Measurements from ENCODE around the gene FLT3. TPM values are rescaled to one million over a fixed set of nuclear protein-coding genes. Genes with fewer than 3 reads are reported as not detected.

Gene FLT3
- total RNA-seq, 3 donors from 2014 or later, result 0.98 to 1.4 (median 1.3) TPM

- intact Hi-C loops (cut with DNase I; ENCODE audit: low total_unique reads), result no loop called here
- Histone ChIP-seq H3K27ac (no peak overlapping the region), H3K4me3 (peak overlapping the region; percentile 22 to 68 (median 48)), H3K27me3 (peaks cover 0 to 70% of the 10 kb centered on the region in 2 donors), H3K9me3 (peaks cover 0 to 8% of the 10 kb centered on the region in 2 donors), H3K36me3 (no peaks in the 10 kb centered on the region), H3K4me1 (no peaks in the 10 kb centered on the region)
- TF ChIP-seq CTCF (IDR thresholded peaks at IDR 0.05) (no peak), POLR2A (IDR thresholded peaks at IDR 0.05) (no peak), POLR2AphosphoS5 (IDR thresholded peaks at IDR 0.05) (no peak)
- no peak for DNase-seq (ENCODE audit: low spot score in 2 of 2)
These were observed 803 bp downstream of the FLT3 start for GRCh38 chr13:28099396-28100149.

GRCh38 chr13:28097503-28097902 lies 2.9 kb downstream of the FLT3 start:
- H3K27ac ChIP-seq, result no peak overlapping the region
- no peak for DNase-seq (ENCODE audit: low spot score in 2 of 2)
- no peaks in the 10 kb centered on the region for H3K4me1 ChIP-seq
- H3K9me3 ChIP-seq, result peaks cover 0 to 8% of the 10 kb centered on the region in 2 donors
- no peaks in the 10 kb centered on the region for H3K36me3 ChIP-seq
- H3K4me3 ChIP-seq, result no peak overlapping the region
- no peak for TF ChIP-seq POLR2AphosphoS5 (IDR thresholded peaks at IDR 0.05)
- no peak for TF ChIP-seq CTCF (IDR thresholded peaks at IDR 0.05)
- TF ChIP-seq POLR2A (IDR thresholded peaks at IDR 0.05), result no peak
- H3K27me3 ChIP-seq, result peaks cover 0 to 57% of the 10 kb centered on the region in 2 donors
- intact Hi-C loops (cut with DNase I; ENCODE audit: low total_unique reads), result no loop called here

GRCh38 chr13:28094306-28094705 lies 6.1 kb downstream of the FLT3 start:
- intact Hi-C loops (cut with DNase I; ENCODE audit: low total_unique reads), result no loop called here
- H3K27ac ChIP-seq, result no peak overlapping the region
- DNase-seq (ENCODE audit: low spot score in 2 of 2), result no peak
- TF ChIP-seq POLR2A (IDR thresholded peaks at IDR 0.05) (no peak), POLR2AphosphoS5 (IDR thresholded peaks at IDR 0.05) (no peak), CTCF (IDR thresholded peaks at IDR 0.05) (no peak)
- no peaks in the 10 kb centered on the region for H3K4me1 ChIP-seq
- no peak overlapping the region for H3K4me3 ChIP-seq
- H3K27me3 ChIP-seq, result peaks cover 0 to 27% of the 10 kb centered on the region in 2 donors
- H3K36me3 ChIP-seq, result no peaks in the 10 kb centered on the region
- H3K9me3 ChIP-seq, result peaks cover 0 to 8% of the 10 kb centered on the region in 2 donors

GRCh38 chr13:28093881-28094280 lies 6.5 kb downstream of the FLT3 start:
- TF ChIP-seq POLR2A (IDR thresholded peaks at IDR 0.05) (no peak), CTCF (IDR thresholded peaks at IDR 0.05) (no peak), POLR2AphosphoS5 (IDR thresholded peaks at IDR 0.05) (no peak)
- Histone ChIP-seq H3K27ac (no peak overlapping the region), H3K4me1 (no peaks in the 10 kb centered on the region), H3K4me3 (no peak overlapping the region), H3K36me3 (no peaks in the 10 kb centered on the region), H3K9me3 (peaks cover 0 to 6% of the 10 kb centered on the region in 2 donors), H3K27me3 (peaks cover 0 to 24% of the 10 kb centered on the region in 2 donors)
- intact Hi-C loops (cut with DNase I; ENCODE audit: low total_unique reads), result no loop called here
- no peak for DNase-seq (ENCODE audit: low spot score in 2 of 2)

GRCh38 chr13:28092431-28092830 lies 7.9 kb downstream of the FLT3 start:
- H3K36me3 ChIP-seq, result no peaks in the 10 kb centered on the region
- intact Hi-C loops (cut with DNase I; ENCODE audit: low total_unique reads), result no loop called here
- no peaks in the 10 kb centered on the region for H3K4me1 ChIP-seq
- H3K4me3 ChIP-seq, result no peak overlapping the region
- H3K9me3 ChIP-seq, result no peaks in the 10 kb centered on the region
- no peak overlapping the region for H3K27ac ChIP-seq
- no peak for DNase-seq (ENCODE audit: low spot score in 2 of 2)
- TF ChIP-seq CTCF (IDR thresholded peaks at IDR 0.05) (no peak), POLR2AphosphoS5 (IDR thresholded peaks at IDR 0.05) (no peak), POLR2A (IDR thresholded peaks at IDR 0.05) (no peak)
- peaks cover 0 to 16% of the 10 kb centered on the region in 2 donors for H3K27me3 ChIP-seq
